Thyroid gland (tissue), 4 donors: Measurements from ENCODE around the gene NOS1AP.

Experiments
- CTCF ChIP-seq, 6 experiments: fragments of 200-600 bp in 3 of 6; fragments of 450-650 bp in 3 of 6; sonication (generic) in 3 of 6; IDR thresholded peaks; one replicate each; pipeline ENCODE4 v1.5.1; 2016 to 2019; ENCODE audit warnings: antibody characterized with exemption in 6 of 6, mild to moderate bottlenecking in 2 of 6, inconsistent platforms in 1 of 6, moderate library complexity in 1 of 6
- POLR2A ChIP-seq, 2 donors: fragments of 450-650 bp; IDR thresholded peaks; one replicate each; pipeline ENCODE4 v1.6.1; 2017; ENCODE audit warnings: antibody characterized with exemption in 2 of 2, mild to moderate bottlenecking in 2 of 2, moderate library complexity in 1 of 2

GRCh38 chr1:162391790-162392563 is 322.5 kb downstream of the NOS1AP start:
- TF ChIP-seq CTCF (IDR thresholded peaks at IDR 0.05): peak; percentile 50 to 88 (median 67)
- no peak for TF ChIP-seq POLR2A (IDR thresholded peaks at IDR 0.05)
